ENCODE measurements around the gene CPPED1. TPM values are rescaled to one million over a fixed set of nuclear protein-coding genes. Genes with fewer than 3 reads are reported as not detected.

Gene CPPED1
- total RNA-seq, 1 experiment from 2014 or later: 8.1 TPM

GRCh38 chr16:12674524-12674923 lies 129.2 kb downstream of the CPPED1 start:
- no TSS peak for BruUV-seq (replicated peaks)
- Histone ChIP-seq H3K9me2 (ENCODE audit: insufficient read depth) (no peaks in the 10 kb centered on the region), H3K4me2 (ENCODE audit: low read length) (no peak overlapping the region), H3K36me3 (ENCODE audit: control insufficient read depth in 1 of 2, insufficient read depth in 2 of 2, low read length in 2 of 2) (no peaks in the 10 kb centered on the region), H4K20me1 (ENCODE audit: insufficient read depth) (no peaks in the 10 kb centered on the region), H3K27me3 (ENCODE audit: insufficient read depth, low read length) (no peaks in the 10 kb centered on the region), H3K9ac (ENCODE audit: low read length) (no peak overlapping the region), H3K9me3 (ENCODE audit: control insufficient read depth in 1 of 2, insufficient read depth in 1 of 2, low read depth in 1 of 2, low read length in 2 of 2) (no peaks in the 10 kb centered on the region), H3K4me1 (ENCODE audit: control insufficient read depth in 1 of 2, insufficient read depth in 2 of 2, low read length in 2 of 2) (no peaks in the 10 kb centered on the region), H3K79me2 (ENCODE audit: insufficient read depth, low read length) (no peaks in the 10 kb centered on the region), H3K4me3 (replicated peaks in 1 of 2; ENCODE audit: low read depth in 1 of 2, low read length in 2 of 2) (no peak overlapping the region), H2AFZ (ENCODE audit: low read depth, low read length, poor library complexity, severe bottlenecking) (no peak overlapping the region), H3K27ac (ENCODE audit: low read depth, low read length) (no peak overlapping the region)
- DNase-seq (ENCODE audit: low read depth, low spot score): no peak
- ChIA-PET POLR2A (no interaction called here), RAD21 (ENCODE audit: low non-redundant PET in 1 of 2, low total read pairs in 2 of 2, uncharacterized antibody in 2 of 2, unreplicated experiment in 2 of 2) (no interaction called here), CTCF (no interaction called here)
- ATAC-seq: no peak
- intact Hi-C loops (cut with micrococcal nuclease): no loop called here
- TF ChIP-seq ZBTB33 (IDR thresholded peaks at IDR 0.05; ENCODE audit: extremely low read depth, insufficient replicate concordance, low read length): no peak
- no peak for TF ChIP-seq ZNF274 (IDR thresholded peaks at IDR 0.05; ENCODE audit: low read depth, low read length)
- no peak for TF ChIP-seq RAD21 (IDR thresholded peaks at IDR 0.05; ENCODE audit: low read depth)
- no peak for TF ChIP-seq EZH2 (IDR thresholded peaks at IDR 0.05)
- TF ChIP-seq, protein P1, sequence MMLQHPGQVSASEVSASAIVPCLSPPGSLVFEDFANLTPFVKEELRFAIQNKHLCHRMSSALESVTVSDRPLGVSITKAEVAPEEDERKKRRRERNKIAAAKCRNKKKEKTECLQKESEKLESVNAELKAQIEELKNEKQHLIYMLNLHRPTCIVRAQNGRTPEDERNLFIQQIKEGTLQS (IDR thresholded peaks at IDR 0.05): no peak
- TF ChIP-seq TCF7L2 (IDR thresholded peaks at IDR 0.05; ENCODE audit: borderline replicate concordance, extremely low read depth, insufficient read depth, insufficient read length): no peak
- TF ChIP-seq YY1 (IDR thresholded peaks at IDR 0.05; ENCODE audit: extremely low read depth, insufficient replicate concordance, low read depth, low read length): no peak
- TF ChIP-seq ZFX (IDR thresholded peaks at IDR 0.05): no peak
- no peak for TF ChIP-seq CBX3 (IDR thresholded peaks at IDR 0.05; ENCODE audit: low read depth)
- TF ChIP-seq, protein P2, sequence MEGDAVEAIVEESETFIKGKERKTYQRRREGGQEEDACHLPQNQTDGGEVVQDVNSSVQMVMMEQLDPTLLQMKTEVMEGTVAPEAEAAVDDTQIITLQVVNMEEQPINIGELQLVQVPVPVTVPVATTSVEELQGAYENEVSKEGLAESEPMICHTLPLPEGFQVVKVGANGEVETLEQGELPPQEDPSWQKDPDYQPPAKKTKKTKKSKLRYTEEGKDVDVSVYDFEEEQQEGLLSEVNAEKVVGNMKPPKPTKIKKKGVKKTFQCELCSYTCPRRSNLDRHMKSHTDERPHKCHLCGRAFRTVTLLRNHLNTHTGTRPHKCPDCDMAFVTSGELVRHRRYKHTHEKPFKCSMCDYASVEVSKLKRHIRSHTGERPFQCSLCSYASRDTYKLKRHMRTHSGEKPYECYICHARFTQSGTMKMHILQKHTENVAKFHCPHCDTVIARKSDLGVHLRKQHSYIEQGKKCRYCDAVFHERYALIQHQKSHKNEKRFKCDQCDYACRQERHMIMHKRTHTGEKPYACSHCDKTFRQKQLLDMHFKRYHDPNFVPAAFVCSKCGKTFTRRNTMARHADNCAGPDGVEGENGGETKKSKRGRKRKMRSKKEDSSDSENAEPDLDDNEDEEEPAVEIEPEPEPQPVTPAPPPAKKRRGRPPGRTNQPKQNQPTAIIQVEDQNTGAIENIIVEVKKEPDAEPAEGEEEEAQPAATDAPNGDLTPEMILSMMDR (IDR thresholded peaks at IDR 0.05 in 2 of 3, conservative IDR thresholded peaks at IDR 0.05 in 1 of 3; ENCODE audit: borderline replicate concordance in 1 of 3, insufficient read depth in 1 of 3, low read depth in 2 of 3, low read length in 2 of 3): no peak
- no peak for TF ChIP-seq SP1 (IDR thresholded peaks at IDR 0.05; ENCODE audit: low read depth)
- no peak for TF ChIP-seq SRF (IDR thresholded peaks at IDR 0.05; ENCODE audit: low read depth)
- no peak for TF ChIP-seq POLR2A (IDR thresholded peaks at IDR 0.05; ENCODE audit: borderline replicate concordance, extremely low read depth, insufficient read depth, insufficient read length)
- TF ChIP-seq MAX (IDR thresholded peaks at IDR 0.05): no peak
